ENCODE measurements around the gene HSPD1. TPM values are rescaled to one million over a fixed set of nuclear protein-coding genes. Genes with fewer than 3 reads are reported as not detected.

The HSPD1 gene
- total and polyA plus RNA-seq, 2 of the 13 experiments (the other 11 are each of a cell fraction or from before 2014, with no cell fraction given): 685 to 2,610 TPM

DNA sequence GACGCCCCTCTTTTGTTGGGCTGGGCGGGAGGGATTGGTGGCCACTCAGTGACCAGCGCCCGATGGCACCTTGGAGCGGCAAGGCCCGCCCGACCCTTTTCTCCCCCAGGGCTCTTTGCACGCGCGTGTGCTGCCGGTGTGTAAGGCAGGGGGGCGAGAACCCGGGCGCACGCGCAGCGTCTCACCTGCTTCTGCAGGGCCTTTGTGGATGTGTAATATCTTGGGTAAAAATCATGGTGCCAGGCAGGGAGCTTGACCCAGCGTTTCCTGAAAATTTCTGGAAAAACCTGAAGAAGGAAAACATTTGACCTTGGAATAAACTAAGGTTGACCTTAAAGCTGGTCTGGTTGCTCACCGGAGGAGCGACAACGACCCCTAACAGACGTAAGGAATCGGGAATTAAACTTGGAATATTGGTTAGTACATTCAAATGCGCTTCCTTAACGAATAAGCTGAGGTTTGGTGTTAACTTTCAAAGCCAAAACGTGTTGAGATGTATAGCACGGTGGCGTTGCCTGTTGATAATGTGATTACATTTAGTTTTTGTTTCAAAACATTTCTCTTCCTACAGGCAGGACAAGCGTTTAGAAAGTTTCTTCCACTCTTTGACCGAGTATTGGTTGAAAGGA is 977 bp upstream of the HSPD1 start (continued):
- TF ChIP-seq, protein P1, sequence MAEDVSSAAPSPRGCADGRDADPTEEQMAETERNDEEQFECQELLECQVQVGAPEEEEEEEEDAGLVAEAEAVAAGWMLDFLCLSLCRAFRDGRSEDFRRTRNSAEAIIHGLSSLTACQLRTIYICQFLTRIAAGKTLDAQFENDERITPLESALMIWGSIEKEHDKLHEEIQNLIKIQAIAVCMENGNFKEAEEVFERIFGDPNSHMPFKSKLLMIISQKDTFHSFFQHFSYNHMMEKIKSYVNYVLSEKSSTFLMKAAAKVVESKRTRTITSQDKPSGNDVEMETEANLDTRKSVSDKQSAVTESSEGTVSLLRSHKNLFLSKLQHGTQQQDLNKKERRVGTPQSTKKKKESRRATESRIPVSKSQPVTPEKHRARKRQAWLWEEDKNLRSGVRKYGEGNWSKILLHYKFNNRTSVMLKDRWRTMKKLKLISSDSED (CRISPR knock-in tag; IDR thresholded peaks at IDR 0.05): no peak
- TF ChIP-seq RBM39 (IDR thresholded peaks at IDR 0.05; ENCODE audit: low read depth, low read length, poor library complexity, severe bottlenecking): no peak
- peak; percentile 11; the same call in 1 of the 2 replicates for TF ChIP-seq ZNF337 (CRISPR knock-in tag; IDR thresholded peaks at IDR 0.05; ENCODE audit: borderline replicate concordance, low read depth)
- TF ChIP-seq CBX5 (CRISPR knock-in tag; IDR thresholded peaks at IDR 0.05; ENCODE audit: borderline replicate concordance): no peak
- TF ChIP-seq, protein P2, sequence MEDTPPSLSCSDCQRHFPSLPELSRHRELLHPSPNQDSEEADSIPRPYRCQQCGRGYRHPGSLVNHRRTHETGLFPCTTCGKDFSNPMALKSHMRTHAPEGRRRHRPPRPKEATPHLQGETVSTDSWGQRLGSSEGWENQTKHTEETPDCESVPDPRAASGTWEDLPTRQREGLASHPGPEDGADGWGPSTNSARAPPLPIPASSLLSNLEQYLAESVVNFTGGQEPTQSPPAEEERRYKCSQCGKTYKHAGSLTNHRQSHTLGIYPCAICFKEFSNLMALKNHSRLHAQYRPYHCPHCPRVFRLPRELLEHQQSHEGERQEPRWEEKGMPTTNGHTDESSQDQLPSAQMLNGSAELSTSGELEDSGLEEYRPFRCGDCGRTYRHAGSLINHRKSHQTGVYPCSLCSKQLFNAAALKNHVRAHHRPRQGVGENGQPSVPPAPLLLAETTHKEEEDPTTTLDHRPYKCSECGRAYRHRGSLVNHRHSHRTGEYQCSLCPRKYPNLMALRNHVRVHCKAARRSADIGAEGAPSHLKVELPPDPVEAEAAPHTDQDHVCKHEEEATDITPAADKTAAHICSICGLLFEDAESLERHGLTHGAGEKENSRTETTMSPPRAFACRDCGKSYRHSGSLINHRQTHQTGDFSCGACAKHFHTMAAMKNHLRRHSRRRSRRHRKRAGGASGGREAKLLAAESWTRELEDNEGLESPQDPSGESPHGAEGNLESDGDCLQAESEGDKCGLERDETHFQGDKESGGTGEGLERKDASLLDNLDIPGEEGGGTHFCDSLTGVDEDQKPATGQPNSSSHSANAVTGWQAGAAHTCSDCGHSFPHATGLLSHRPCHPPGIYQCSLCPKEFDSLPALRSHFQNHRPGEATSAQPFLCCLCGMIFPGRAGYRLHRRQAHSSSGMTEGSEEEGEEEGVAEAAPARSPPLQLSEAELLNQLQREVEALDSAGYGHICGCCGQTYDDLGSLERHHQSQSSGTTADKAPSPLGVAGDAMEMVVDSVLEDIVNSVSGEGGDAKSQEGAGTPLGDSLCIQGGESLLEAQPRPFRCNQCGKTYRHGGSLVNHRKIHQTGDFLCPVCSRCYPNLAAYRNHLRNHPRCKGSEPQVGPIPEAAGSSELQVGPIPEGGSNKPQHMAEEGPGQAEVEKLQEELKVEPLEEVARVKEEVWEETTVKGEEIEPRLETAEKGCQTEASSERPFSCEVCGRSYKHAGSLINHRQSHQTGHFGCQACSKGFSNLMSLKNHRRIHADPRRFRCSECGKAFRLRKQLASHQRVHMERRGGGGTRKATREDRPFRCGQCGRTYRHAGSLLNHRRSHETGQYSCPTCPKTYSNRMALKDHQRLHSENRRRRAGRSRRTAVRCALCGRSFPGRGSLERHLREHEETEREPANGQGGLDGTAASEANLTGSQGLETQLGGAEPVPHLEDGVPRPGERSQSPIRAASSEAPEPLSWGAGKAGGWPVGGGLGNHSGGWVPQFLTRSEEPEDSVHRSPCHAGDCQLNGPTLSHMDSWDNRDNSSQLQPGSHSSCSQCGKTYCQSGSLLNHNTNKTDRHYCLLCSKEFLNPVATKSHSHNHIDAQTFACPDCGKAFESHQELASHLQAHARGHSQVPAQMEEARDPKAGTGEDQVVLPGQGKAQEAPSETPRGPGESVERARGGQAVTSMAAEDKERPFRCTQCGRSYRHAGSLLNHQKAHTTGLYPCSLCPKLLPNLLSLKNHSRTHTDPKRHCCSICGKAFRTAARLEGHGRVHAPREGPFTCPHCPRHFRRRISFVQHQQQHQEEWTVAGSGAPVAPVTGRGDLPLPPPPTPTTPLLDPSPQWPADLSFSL (CRISPR knock-in tag; IDR thresholded peaks at IDR 0.05): no peak
- TF ChIP-seq ZNF30 (CRISPR knock-in tag; IDR thresholded peaks at IDR 0.05): 0 out of 2 replicates have a peak, but pooled peaks have one; percentile 83
- TF ChIP-seq ZNF468 (CRISPR knock-in tag; IDR thresholded peaks at IDR 0.05): no peak
- peak; percentile 62; the same call in 1 of the 2 replicates for TF ChIP-seq ZFP37 (CRISPR knock-in tag; IDR thresholded peaks at IDR 0.05; ENCODE audit: borderline replicate concordance)
- no peak; the same call in 1 of the 2 replicates for TF ChIP-seq SPEN (CRISPR knock-in tag; IDR thresholded peaks at IDR 0.05; ENCODE audit: low read depth)
- no peak for TF ChIP-seq ONECUT2 (CRISPR knock-in tag; IDR thresholded peaks at IDR 0.05)
- no peak for TF ChIP-seq ATRX (CRISPR knock-in tag; IDR thresholded peaks at IDR 0.05; ENCODE audit: borderline replicate concordance)
- no peak for TF ChIP-seq ZNF496 (CRISPR knock-in tag; IDR thresholded peaks at IDR 0.05; ENCODE audit: insufficient replicate concordance)
- TF ChIP-seq ZNF775 (CRISPR knock-in tag; IDR thresholded peaks at IDR 0.05; ENCODE audit: borderline replicate concordance): no peak; the same call in 1 of the 2 replicates
